MM.1S (cell line): ENCODE measurements around the gene SULT1A1.
"Not testable (repeated sequence)": the region's sequence is repeated elsewhere in the genome, so short reads cannot be mapped to it uniquely, and the experiment has no call there.

Experiments
- DNase-seq: peaks from one replicate; pipeline ENCODE4 v3.0.0-alpha.2; 2015
- H2AFZ ChIP-seq: fragments of 300-600 bp; sonication (generic); 2 replicates; pipeline ENCODE4 v1.6.0; 2016; ENCODE audit warnings: antibody characterized with exemption, low read length
- H3F3A ChIP-seq: fragments of 300-600 bp; sonication (generic); 2 replicates; pipeline ENCODE4 v1.6.1; 2016; ENCODE audit warnings: mild to moderate bottlenecking, antibody characterized with exemption, low read length, moderate library complexity, mixed read lengths; ENCODE audit not compliant: insufficient read depth
- H3K27ac ChIP-seq: fragments of 300-600 bp; sonication (generic); 2 replicates; pipeline ENCODE4 v1.5.1; 2016; ENCODE audit warnings: mild to moderate bottlenecking, low read length
- H3K27me3 ChIP-seq: fragments of 300-600 bp; sonication (generic); replicated peaks from 2 replicates; pipeline ENCODE4 v1.6.0; 2016; ENCODE audit warnings: low read length; ENCODE audit not compliant: insufficient read depth
- H3K36me3 ChIP-seq: fragments of 300-600 bp; sonication (generic); replicated peaks from 2 replicates; pipeline ENCODE4 v1.6.1; 2016; ENCODE audit warnings: mild to moderate bottlenecking, low read length, mixed read lengths; ENCODE audit not compliant: insufficient read depth
- H3K4me1 ChIP-seq: fragments of 300-600 bp; sonication (generic); 2 replicates; pipeline ENCODE4 v1.6.1; 2016; ENCODE audit warnings: low read length, mixed read lengths
- H3K4me2 ChIP-seq: fragments of 300-600 bp; sonication (generic); 2 replicates; pipeline ENCODE4 v1.6.0; 2016; ENCODE audit warnings: low read depth, low read length
- H3K4me3 ChIP-seq: fragments of 300-600 bp; sonication (generic); 2 replicates; pipeline ENCODE4 v1.5.1; 2016; ENCODE audit warnings: low read length, mixed read lengths
- H3K79me2 ChIP-seq: fragments of 300-600 bp; sonication (generic); 2 replicates; pipeline ENCODE4 v1.6.1; 2016; ENCODE audit warnings: mixed run types, low read length, mixed read lengths
- H3K9ac ChIP-seq: fragments of 300-600 bp; sonication (generic); 2 replicates; pipeline ENCODE4 v1.6.1; 2016; ENCODE audit warnings: low read length, mixed read lengths
- H3K9me2 ChIP-seq: fragments of 300-600 bp; sonication (generic); replicated peaks from 2 replicates; pipeline ENCODE4 v1.6.1; 2016; ENCODE audit warnings: mild to moderate bottlenecking, low read length, mixed read lengths; ENCODE audit not compliant: insufficient read depth
- H3K9me3 ChIP-seq: fragments of 300-600 bp; sonication (generic); replicated peaks from 2 replicates; pipeline ENCODE4 v1.6.1; 2016; ENCODE audit warnings: mild to moderate bottlenecking, low read length, mixed read lengths; ENCODE audit not compliant: insufficient read depth
- H4K20me1 ChIP-seq: fragments of 300-600 bp; sonication (generic); 2 replicates; pipeline ENCODE4 v1.6.1; 2016; ENCODE audit warnings: mild to moderate bottlenecking, low read length, moderate library complexity, mixed read lengths; ENCODE audit not compliant: insufficient read depth
- CTCF ChIP-seq: fragments of 300-600 bp; sonication (generic); IDR thresholded peaks from 2 replicates; pipeline ENCODE4 v1.5.1; 2016; ENCODE audit warnings: antibody characterized with exemption, low read length, mixed read lengths
- EZH2 ChIP-seq: fragments of 300-600 bp; sonication (generic); optimal IDR thresholded peaks from 2 replicates; pipeline ENCODE3; 2017; ENCODE audit warnings: low read depth, mild to moderate bottlenecking, antibody characterized with exemption, low read length, mixed read lengths
- EZH2phosphoT487 ChIP-seq: fragments of 300-600 bp; sonication (generic); IDR thresholded peaks from 2 replicates; pipeline ENCODE4 v1.6.1; 2018; ENCODE audit warnings: antibody characterized with exemption, low read length

Gene SULT1A1

GRCh38 chr16:28609631-28610594 is at the start of gene SULT1A1:
Gene SULT1A1, minus strand, starts transcription at chr16:28610044. Its CDS starts 1,189 bp downstream, at chr16:28608855.
- no peaks in the 10 kb centered on the region for H3K9me2 ChIP-seq
- no peaks in the 10 kb centered on the region for H3K9me3 ChIP-seq
- TF ChIP-seq EZH2, result no peak
- no peak for TF ChIP-seq EZH2phosphoT487
- TF ChIP-seq CTCF, result no peak
- H4K20me1 ChIP-seq, result no peaks in the 10 kb centered on the region
- H3K79me2 ChIP-seq, result no peaks in the 10 kb centered on the region
- H2AFZ ChIP-seq, result no peak within 1 kb of the TSS
- H3K4me2 ChIP-seq, result no peak within 1 kb of the TSS
- no peak within 1 kb of the TSS for H3K27ac ChIP-seq
- H3K9ac ChIP-seq, result no peak within 1 kb of the TSS
- H3F3A ChIP-seq, result no peaks in the 10 kb centered on the region
- no peaks in the 10 kb centered on the region for H3K36me3 ChIP-seq
- H3K4me1 ChIP-seq, result no peaks in the 10 kb centered on the region
- no peaks in the 10 kb centered on the region for H3K27me3 ChIP-seq
- no peak within 1 kb of the TSS for H3K4me3 ChIP-seq
- DNase-seq, result no peak

GRCh38 chr16:28639959-28640358 is 30.1 kb upstream of the SULT1A1 start:
- not testable (repeated sequence) for H3K4me3 ChIP-seq, H3K79me2 ChIP-seq, H3K36me3 ChIP-seq, H3K9me2 ChIP-seq, H3K9me3 ChIP-seq, H4K20me1 ChIP-seq, H3K27ac ChIP-seq, H3K4me1 ChIP-seq, H3F3A ChIP-seq, H3K4me2 ChIP-seq, H3K9ac ChIP-seq, H3K27me3 ChIP-seq, H2AFZ ChIP-seq
- peak; percentile 58 for DNase-seq

GRCh38 chr16:28638359-28638758 is 28.5 kb upstream of the SULT1A1 start:
- not testable (repeated sequence) for H3K9me3 ChIP-seq, H3K36me3 ChIP-seq, H3F3A ChIP-seq, H3K4me2 ChIP-seq, DNase-seq, H3K4me3 ChIP-seq, H3K9me2 ChIP-seq, H3K27ac ChIP-seq, H3K9ac ChIP-seq, H2AFZ ChIP-seq, H3K79me2 ChIP-seq, H3K27me3 ChIP-seq, H3K4me1 ChIP-seq, H4K20me1 ChIP-seq

GRCh38 chr16:28637765-28638164 is 27.9 kb upstream of the SULT1A1 start, which contains the start of gene NPIPB8:
Gene NPIPB8, plus strand, starts transcription at chr16:28638065. Its CDS starts 296 bp downstream, at chr16:28638361.
- DNase-seq, H3K4me2 ChIP-seq, H3K27me3 ChIP-seq, H2AFZ ChIP-seq, H3K4me3 ChIP-seq, H3K9me3 ChIP-seq, H3K27ac ChIP-seq, H3F3A ChIP-seq, H3K4me1 ChIP-seq, H3K36me3 ChIP-seq, H4K20me1 ChIP-seq, H3K79me2 ChIP-seq, H3K9ac ChIP-seq, H3K9me2 ChIP-seq: not testable (repeated sequence)

GRCh38 chr16:28636093-28636823 is 26.4 kb upstream of the SULT1A1 start:
- not testable (repeated sequence) for H3K27ac ChIP-seq, H3K9me2 ChIP-seq, H3K9me3 ChIP-seq, H3K27me3 ChIP-seq, H3K9ac ChIP-seq, H3K4me3 ChIP-seq, H3K79me2 ChIP-seq, H4K20me1 ChIP-seq, H3K4me2 ChIP-seq, H3K36me3 ChIP-seq, H3F3A ChIP-seq, H2AFZ ChIP-seq, H3K4me1 ChIP-seq, DNase-seq

- H3K4me2 ChIP-seq, H3K9ac ChIP-seq, DNase-seq, H3K27ac ChIP-seq, H3K4me1 ChIP-seq, H4K20me1 ChIP-seq, H3K9me3 ChIP-seq, H3K27me3 ChIP-seq, H3K36me3 ChIP-seq, H3K4me3 ChIP-seq, H2AFZ ChIP-seq, H3K79me2 ChIP-seq, H3F3A ChIP-seq, H3K9me2 ChIP-seq: not testable (repeated sequence)
Observed at GRCh38 chr16:28630905-28631304, 21.1 kb upstream of the SULT1A1 start.
